ACC112 (cell line): Measurements from ENCODE around the gene SLC39A6.
"Not testable (repeated sequence)": the region's sequence is repeated elsewhere in the genome, so short reads cannot be mapped to it uniquely, and the experiment has no call there.

Experiments
- H2AFZ ChIP-seq: fragments of 200-600 bp; sonication (generic); one replicate; pipeline ENCODE4 v1.6.0; 2017; ENCODE audit warnings: antibody characterized with exemption, low read length; ENCODE audit not compliant: unreplicated experiment
- H3K27ac ChIP-seq: fragments of 200-600 bp; sonication (generic); 2 replicates; pipeline ENCODE4 v1.5.1; 2014; ENCODE audit warnings: low read depth, mild to moderate bottlenecking, antibody characterized with exemption, low read length, moderate library complexity
- H3K27me3 ChIP-seq: fragments of 200-600 bp; sonication (generic); 2 replicates; pipeline ENCODE4 v1.6.1; 2014; ENCODE audit warnings: mild to moderate bottlenecking, antibody characterized with exemption, low read length, moderate library complexity, mixed read lengths; ENCODE audit not compliant: insufficient read depth
- H3K36me3 ChIP-seq: fragments of 200-600 bp; sonication (generic); 2 replicates; pipeline ENCODE4 v1.6.1; 2016; ENCODE audit warnings: mild to moderate bottlenecking, antibody characterized with exemption, low read length, moderate library complexity, mixed read lengths; ENCODE audit not compliant: insufficient read depth
- H3K4me1 ChIP-seq: fragments of 200-600 bp; sonication (generic); one replicate; pipeline ENCODE4 v1.6.1; 2016; ENCODE audit warnings: low read length, mixed read lengths; ENCODE audit not compliant: insufficient read depth, unreplicated experiment, control insufficient read depth
- H3K4me3 ChIP-seq: fragments of 200-600 bp; sonication (generic); 2 replicates; pipeline ENCODE4 v1.5.1; 2014; ENCODE audit warnings: mild to moderate bottlenecking, low read depth, low read length
- H3K79me2 ChIP-seq: fragments of 200-600 bp; sonication (generic); one replicate; pipeline ENCODE4 v1.6.0; 2016; ENCODE audit warnings: low read length; ENCODE audit not compliant: control insufficient read depth, unreplicated experiment, insufficient read depth

Gene SLC39A6, protein sequence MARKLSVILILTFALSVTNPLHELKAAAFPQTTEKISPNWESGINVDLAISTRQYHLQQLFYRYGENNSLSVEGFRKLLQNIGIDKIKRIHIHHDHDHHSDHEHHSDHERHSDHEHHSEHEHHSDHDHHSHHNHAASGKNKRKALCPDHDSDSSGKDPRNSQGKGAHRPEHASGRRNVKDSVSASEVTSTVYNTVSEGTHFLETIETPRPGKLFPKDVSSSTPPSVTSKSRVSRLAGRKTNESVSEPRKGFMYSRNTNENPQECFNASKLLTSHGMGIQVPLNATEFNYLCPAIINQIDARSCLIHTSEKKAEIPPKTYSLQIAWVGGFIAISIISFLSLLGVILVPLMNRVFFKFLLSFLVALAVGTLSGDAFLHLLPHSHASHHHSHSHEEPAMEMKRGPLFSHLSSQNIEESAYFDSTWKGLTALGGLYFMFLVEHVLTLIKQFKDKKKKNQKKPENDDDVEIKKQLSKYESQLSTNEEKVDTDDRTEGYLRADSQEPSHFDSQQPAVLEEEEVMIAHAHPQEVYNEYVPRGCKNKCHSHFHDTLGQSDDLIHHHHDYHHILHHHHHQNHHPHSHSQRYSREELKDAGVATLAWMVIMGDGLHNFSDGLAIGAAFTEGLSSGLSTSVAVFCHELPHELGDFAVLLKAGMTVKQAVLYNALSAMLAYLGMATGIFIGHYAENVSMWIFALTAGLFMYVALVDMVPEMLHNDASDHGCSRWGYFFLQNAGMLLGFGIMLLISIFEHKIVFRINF

DNA sequence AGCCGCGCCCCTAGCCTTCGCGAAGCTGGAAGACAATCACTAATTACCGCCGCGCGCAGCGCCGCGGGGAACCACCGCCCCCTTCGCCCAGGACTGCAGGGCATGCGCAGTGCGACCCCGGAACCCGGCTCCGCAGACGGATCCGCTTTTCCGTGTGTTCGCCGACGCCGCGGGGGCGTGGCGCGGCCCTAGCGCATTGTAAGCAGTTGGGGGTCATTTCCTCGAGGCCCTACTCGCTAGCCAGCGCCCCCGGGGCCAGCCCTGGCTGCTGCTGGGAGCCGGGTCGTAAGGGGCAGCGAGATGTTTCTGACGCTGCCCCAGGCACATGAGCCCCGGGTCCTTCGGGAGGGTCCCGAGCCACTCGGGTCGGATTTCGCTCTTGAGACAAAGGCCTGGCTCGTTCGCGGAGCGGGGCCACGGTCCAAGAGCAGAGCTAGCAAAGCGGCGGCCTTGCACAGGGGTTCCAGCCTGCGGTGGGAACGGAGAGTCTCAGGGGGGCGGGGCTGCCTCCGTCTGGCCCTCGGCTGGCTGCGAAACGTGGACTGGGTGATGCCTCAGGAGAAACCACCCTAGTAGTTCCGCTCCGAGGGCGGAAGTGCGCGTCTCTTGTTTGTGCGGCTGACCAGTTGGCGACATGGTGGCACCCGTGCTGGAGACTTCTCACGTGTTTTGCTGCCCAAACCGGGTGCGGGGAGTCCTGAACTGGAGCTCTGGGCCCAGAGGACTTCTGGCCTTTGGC is at the start of gene SLC39A6, which contains the start of gene ELP2:
Gene SLC39A6 (minus strand): TSS at position 41 of the 739 bp plus-strand sequence. CDS start 2,333 bp downstream, outside the sequence.
Gene ELP2 (plus strand): TSS at position 600 of the 739 bp plus-strand sequence. CDS start 35 bp downstream, at position 635.
- Histone ChIP-seq H3K27ac (peak within 1 kb of the TSS; percentile 91), H3K79me2 (peaks cover 57% of the 10 kb centered on the region), H3K27me3 (no peaks in the 10 kb centered on the region), H3K36me3 (0 out of 2 replicates have a peak, but pooled peaks cover 1% of the 10 kb centered on the region), H2AFZ (peak within 1 kb of the TSS; percentile 100), H3K4me3 (peak within 1 kb of the TSS; percentile 99), H3K4me1 (peaks cover 17% of the 10 kb centered on the region)

DNA sequence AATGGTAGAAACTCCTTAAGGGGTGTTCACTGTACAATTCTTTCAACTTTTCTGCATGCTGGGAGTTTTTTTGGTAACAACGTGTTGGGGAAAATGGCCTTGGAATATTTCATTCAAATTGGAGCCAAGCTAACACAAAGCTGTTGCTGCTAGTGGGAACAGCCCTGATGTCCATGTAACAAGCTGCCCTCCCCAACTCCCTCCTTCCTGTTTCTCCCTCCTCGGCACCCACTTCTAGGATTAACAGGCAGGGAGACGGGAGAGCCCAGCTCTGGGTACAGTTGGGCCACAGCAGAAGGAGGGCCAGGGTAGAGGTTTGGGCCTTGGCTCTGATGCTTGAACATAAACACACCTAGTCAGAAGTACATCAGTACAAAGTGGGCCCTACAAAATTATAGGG is 48.8 kb upstream of the SLC39A6 start:
- Histone ChIP-seq H3K36me3 (peaks cover 12% of the 10 kb centered on the region), H3K79me2 (no peaks in the 10 kb centered on the region), H3K27me3 (no peaks in the 10 kb centered on the region), H3K4me1 (peaks cover 11% of the 10 kb centered on the region), H3K4me3 (no peak overlapping the region), H3K27ac (no peak overlapping the region), H2AFZ (no peak overlapping the region)

DNA sequence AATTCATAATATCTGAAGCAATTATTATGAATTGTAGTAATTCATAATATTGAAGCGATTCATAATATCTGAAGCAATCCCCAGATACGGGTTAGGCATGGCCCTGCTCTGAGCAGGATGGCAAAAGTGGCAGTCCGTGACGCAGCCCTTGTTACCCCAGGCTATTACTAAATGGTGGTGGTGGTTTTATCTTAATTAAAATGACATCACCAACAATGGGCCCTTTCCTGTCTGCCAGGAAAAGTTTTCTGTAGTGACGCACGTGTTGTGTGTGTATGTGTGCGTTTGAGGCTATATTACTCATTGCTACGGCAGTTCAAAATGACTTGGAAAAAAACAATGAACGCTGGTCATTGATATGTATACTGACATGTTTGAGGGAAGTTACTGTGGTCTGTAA is 47.6 kb upstream of the SLC39A6 start:
- peaks cover 11% of the 10 kb centered on the region for H3K4me1 ChIP-seq
- no peaks in the 10 kb centered on the region for H3K27me3 ChIP-seq
- no peak overlapping the region for H3K4me3 ChIP-seq
- H3K36me3 ChIP-seq = peaks cover 15% of the 10 kb centered on the region
- no peak overlapping the region for H2AFZ ChIP-seq
- H3K79me2 ChIP-seq = no peaks in the 10 kb centered on the region
- H3K27ac ChIP-seq = no peak overlapping the region

DNA sequence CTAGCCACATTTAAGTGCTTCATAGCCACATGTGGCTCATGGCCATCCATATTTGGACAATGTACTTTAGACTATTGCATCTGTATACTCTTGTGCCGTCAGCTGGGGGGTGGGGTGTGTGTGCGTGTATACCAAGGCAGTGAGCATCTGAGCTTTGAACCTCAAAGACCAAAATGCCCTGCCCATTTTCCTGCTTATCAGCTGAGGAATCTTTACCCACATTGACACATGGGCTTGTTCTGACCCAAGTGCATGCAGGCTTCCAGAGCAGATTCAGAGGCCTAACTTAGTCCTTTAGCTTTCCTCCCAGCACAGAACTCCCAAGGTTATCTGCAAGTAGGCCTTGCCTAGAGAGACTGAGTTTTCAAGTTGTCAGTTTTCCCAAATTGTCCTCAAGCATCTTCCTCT is 47.0 kb upstream of the SLC39A6 start:
- Histone ChIP-seq H3K27me3 (no peaks in the 10 kb centered on the region), H3K27ac (no peak overlapping the region), H3K4me3 (no peak overlapping the region), H3K79me2 (no peaks in the 10 kb centered on the region), H2AFZ (no peak overlapping the region), H3K4me1 (peaks cover 11% of the 10 kb centered on the region), H3K36me3 (peaks cover 19% of the 10 kb centered on the region)

DNA sequence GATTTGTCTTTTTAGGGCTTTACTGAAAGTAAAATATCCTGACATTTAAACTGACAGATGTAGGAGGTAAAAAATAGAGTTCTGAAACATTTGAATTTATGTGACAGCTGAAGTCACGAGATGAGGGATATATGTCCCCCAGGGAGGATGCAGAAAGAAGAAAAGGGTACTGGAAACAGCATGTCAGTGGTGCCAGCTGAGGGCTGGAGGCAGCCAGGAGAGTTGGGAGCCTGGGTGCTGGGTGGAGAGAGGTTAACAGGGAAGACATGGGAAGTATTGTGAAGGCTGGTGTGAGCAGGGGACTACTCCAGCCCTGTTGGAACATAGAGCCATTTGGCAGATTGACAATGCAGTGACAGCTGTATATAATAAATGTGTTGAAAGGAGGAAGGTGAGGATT is 46.3 kb upstream of the SLC39A6 start:
- Histone ChIP-seq H3K4me3 (no peak overlapping the region), H3K36me3 (peaks cover 22% of the 10 kb centered on the region), H2AFZ (no peak overlapping the region), H3K27me3 (no peaks in the 10 kb centered on the region), H3K4me1 (peaks cover 11% of the 10 kb centered on the region), H3K79me2 (no peaks in the 10 kb centered on the region), H3K27ac (no peak overlapping the region)

DNA sequence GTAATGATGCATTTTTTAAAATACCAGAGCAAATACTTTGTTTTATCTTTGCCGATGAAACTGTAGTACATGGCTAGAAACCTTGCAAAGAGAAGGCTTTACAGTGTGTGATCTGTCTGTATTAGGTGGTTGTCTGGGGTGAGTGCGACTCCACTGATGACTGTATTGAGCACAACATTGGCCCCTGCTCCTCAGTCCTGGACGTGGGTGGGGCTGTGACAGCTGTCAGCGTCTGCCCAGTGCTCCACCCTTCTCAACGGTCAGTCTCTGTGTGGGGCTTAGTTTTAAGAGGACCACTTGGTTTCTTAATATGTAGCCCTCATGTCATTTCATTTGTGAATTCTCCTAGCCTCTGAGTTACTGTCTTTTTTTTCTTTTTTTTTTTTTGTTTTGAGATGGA is 40.8 kb upstream of the SLC39A6 start:
- H3K79me2 ChIP-seq = no peaks in the 10 kb centered on the region
- H3K27ac ChIP-seq = no peak overlapping the region
- no peaks in the 10 kb centered on the region for H3K27me3 ChIP-seq
- H2AFZ ChIP-seq = no peak overlapping the region
- no peak overlapping the region for H3K4me3 ChIP-seq
- no peaks in the 10 kb centered on the region for H3K4me1 ChIP-seq
- peaks cover 28% of the 10 kb centered on the region for H3K36me3 ChIP-seq

DNA sequence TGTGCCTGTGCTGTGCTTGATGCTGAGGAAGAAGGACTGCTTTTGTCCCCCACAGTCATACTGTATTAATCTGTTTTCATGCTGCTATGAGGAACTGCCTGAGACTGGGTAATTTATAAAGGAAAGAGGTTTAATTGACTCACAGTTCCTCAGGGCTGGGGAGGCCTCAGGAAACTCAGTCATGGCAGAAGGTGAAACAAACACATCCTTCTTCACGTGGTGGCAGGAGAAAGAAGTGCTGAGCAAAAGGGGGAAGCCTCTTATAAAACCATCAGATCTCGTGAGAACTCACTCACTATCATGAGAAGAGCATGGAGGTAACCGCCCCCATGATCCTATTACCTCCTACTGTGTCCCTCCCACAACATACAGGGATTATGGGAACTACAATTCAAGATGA is 39.2 kb upstream of the SLC39A6 start:
- H2AFZ ChIP-seq, H3K79me2 ChIP-seq, H3K27me3 ChIP-seq, H3K27ac ChIP-seq, H3K4me3 ChIP-seq, H3K4me1 ChIP-seq: not testable (repeated sequence)
- H3K36me3 ChIP-seq = peaks cover 35% of the 10 kb centered on the region

DNA sequence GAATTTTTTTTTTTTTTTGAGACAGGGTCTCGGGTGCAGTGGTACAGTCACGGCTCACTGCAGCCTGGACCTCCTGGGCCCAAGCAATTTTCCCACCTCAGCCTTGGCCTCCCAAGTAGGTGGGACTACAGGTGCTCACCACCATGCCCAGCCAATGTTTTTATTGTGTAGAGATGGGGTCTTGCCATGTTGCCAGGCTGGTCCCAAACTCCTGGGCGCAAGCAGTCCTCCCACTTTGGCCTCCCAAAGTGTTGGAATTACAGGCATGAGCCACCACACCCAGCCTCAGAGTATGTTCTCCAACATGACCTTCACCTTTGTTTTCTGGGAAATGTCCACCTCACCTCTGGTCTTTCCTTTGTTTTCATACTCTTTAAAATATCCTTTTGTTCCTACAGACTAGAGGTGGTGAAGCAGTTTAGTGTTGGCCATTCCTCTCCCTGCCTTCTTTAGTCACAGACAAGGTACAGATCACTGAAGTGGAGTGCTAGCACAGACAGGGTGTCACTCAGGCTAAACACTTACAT is 38.6 kb upstream of the SLC39A6 start:
- no peak overlapping the region for H3K27ac ChIP-seq
- no peaks in the 10 kb centered on the region for H3K4me1 ChIP-seq
- peaks cover 31% of the 10 kb centered on the region for H3K36me3 ChIP-seq
- H2AFZ ChIP-seq = no peak overlapping the region
- H3K4me3 ChIP-seq = no peak overlapping the region
- no peaks in the 10 kb centered on the region for H3K79me2 ChIP-seq
- H3K27me3 ChIP-seq = no peaks in the 10 kb centered on the region

DNA sequence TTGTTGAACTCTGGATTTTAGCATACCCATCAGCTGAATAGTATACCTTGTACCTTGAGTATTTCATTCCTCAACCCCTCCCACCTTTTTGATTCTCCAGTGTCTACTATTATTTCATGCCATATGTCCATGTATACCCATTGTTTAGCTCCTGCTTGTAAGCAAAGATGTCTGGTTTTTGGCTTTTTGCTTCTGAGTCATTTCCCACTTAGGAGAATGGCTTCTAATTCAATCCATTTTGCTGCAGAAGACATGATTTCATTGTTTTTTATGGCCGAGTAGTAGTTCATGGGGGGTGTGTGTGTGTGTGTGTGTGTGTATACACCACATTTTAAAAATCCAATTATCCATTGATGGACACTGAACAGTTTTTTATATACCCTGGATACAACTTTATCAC is 33.8 kb upstream of the SLC39A6 start:
- peaks cover 37% of the 10 kb centered on the region for H3K36me3 ChIP-seq

DNA sequence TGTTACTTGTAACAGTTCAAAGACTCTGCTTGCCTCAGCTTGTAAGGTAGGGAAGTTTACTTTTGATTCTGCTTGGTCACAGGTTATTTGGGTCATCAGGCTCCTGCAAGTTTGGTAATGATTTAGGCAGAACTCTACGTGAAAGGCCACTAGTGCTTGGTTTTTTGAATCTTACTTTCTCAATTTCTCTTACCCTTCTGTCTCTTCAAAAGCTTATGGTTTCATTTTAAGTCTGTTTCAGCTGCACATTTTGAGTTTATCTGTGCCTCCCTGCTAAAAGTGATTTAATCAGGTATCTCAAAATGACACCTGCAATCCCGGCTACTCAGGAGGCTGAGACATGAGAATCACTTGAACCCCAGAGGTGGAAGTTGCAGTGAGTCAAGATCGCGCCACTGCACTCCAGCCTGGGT is 31.8 kb upstream of the SLC39A6 start:
- Histone ChIP-seq H3K36me3 (peaks cover 46% of the 10 kb centered on the region), H3K79me2 (no peaks in the 10 kb centered on the region), H3K4me1 (peaks cover 16% of the 10 kb centered on the region), H3K27me3 (no peaks in the 10 kb centered on the region), H3K4me3 (no peak overlapping the region), H2AFZ (no peak overlapping the region), H3K27ac (no peak overlapping the region)

More for the DNA sequence above, 33.8 kb upstream of the SLC39A6 start:
- H3K79me2 ChIP-seq = no peaks in the 10 kb centered on the region
- no peak overlapping the region for H2AFZ ChIP-seq
- H3K4me3 ChIP-seq = no peak overlapping the region
- H3K27ac ChIP-seq = no peak overlapping the region
- H3K4me1 ChIP-seq = peaks cover 6% of the 10 kb centered on the region
- no peaks in the 10 kb centered on the region for H3K27me3 ChIP-seq
